Gastroesophageal sphincter (tissue), 3 donors: Measurements from ENCODE around the gene KLHL29.

Source experiments
- POLR2AphosphoS5 ChIP-seq: sonication (generic); formaldehyde crosslinking; IDR thresholded peaks from one replicate; pipeline ENCODE4 v1.6.1; 2017; ENCODE audit warnings: antibody characterized with exemption
- TF ChIP-seq, protein P1 (sequence below), 4 experiments: fragments of 200-600 bp in 2 of 4; fragments of 450-650 bp in 2 of 4; sonication (generic) in 1 of 4; IDR thresholded peaks; one replicate each; pipeline ENCODE4 v1.5.1; 2017 to 2019; ENCODE audit warnings: antibody characterized with exemption in 4 of 4, mild to moderate bottlenecking in 2 of 4, moderate library complexity in 2 of 4

DNA sequence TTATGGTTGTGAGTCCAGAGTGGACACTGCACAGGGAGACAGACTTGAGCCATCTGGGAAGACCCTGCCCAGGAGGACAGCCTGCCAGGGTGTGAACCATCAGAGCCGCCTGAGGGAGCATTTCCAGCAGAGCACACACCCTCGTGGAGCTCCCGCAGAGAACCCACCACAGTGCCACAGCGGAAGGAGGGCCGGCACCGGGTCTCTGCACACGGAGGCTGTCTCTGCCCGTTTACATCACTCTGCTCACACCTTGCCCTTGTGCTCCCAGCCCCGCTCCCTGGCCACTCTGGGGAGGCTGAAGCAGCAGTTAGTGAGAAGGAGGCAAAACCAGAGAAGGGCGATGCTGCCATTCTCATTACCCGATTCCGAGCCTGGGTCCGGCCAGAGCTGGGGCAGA, 161.9 kb downstream of the KLHL29 start:
- TF ChIP-seq, protein P1, sequence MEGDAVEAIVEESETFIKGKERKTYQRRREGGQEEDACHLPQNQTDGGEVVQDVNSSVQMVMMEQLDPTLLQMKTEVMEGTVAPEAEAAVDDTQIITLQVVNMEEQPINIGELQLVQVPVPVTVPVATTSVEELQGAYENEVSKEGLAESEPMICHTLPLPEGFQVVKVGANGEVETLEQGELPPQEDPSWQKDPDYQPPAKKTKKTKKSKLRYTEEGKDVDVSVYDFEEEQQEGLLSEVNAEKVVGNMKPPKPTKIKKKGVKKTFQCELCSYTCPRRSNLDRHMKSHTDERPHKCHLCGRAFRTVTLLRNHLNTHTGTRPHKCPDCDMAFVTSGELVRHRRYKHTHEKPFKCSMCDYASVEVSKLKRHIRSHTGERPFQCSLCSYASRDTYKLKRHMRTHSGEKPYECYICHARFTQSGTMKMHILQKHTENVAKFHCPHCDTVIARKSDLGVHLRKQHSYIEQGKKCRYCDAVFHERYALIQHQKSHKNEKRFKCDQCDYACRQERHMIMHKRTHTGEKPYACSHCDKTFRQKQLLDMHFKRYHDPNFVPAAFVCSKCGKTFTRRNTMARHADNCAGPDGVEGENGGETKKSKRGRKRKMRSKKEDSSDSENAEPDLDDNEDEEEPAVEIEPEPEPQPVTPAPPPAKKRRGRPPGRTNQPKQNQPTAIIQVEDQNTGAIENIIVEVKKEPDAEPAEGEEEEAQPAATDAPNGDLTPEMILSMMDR (IDR thresholded peaks at IDR 0.05), result no peak
- TF ChIP-seq POLR2AphosphoS5, result no peak
